Astrocyte of the spinal cord (primary cell): Measurements from ENCODE around the gene MSI2.

Experiments used
- DNase-seq: peaks from one replicate; pipeline ENCODE4 v3.0.0; 2011; ENCODE audit warnings: low read depth, low spot score
- H3K4me3 ChIP-seq: 2 replicates; pipeline ENCODE4 v1.5.1; 2011; ENCODE audit warnings: low read depth, mild to moderate bottlenecking, low read length, moderate library complexity
- in situ Hi-C: cut with HindIII; loops from 2 replicates; pipeline ENCODE4 v1.10.0; 2017; ENCODE audit warnings: low sequenced_read_pairs
- TF ChIP-seq, protein P1 (sequence below): IDR thresholded peaks from 2 replicates; pipeline ENCODE4 v1.5.1; 2012; ENCODE audit warnings: low read depth, mild to moderate bottlenecking, low read length, inconsistent platforms

MSI2 gene

DNA sequence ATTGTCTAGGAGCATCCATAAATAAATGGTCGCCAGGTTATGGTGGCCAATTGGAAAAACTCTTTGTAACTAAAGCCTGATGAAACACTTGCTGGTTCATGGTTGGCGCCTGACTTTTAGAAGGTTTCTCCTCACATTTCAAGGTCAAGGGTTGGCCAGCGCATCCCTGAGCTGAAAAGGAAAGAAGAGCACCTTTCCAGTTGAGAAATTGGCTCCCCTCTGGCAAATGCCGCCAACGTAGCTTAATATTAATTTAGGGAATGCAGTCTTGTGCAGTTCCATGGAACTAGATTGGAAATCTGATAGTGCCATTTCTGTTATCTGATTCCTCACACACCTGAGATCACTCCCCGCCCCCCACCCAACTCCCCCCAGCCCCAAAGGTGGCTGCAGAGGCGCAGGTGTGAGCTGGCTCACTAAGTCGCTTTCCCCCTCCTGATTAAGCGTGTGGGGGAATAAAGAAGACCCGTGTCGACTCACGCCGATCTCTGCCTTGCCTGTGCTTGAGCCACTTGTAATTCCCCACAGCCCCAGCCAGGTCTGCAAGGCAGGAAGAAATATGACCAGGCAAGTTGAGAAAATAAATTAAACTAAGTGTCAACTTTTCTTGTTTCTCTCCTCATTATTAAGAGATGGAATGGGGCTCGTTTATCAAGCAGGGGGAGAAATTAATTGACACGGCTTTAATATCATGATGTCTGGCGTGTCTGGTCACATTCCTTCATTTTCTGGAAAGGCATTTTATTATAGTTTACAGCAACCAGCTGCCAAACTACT lies 331.1 kb downstream of the MSI2 start:
- H3K4me3 ChIP-seq, result no peak overlapping the region
- TF ChIP-seq, protein P1, sequence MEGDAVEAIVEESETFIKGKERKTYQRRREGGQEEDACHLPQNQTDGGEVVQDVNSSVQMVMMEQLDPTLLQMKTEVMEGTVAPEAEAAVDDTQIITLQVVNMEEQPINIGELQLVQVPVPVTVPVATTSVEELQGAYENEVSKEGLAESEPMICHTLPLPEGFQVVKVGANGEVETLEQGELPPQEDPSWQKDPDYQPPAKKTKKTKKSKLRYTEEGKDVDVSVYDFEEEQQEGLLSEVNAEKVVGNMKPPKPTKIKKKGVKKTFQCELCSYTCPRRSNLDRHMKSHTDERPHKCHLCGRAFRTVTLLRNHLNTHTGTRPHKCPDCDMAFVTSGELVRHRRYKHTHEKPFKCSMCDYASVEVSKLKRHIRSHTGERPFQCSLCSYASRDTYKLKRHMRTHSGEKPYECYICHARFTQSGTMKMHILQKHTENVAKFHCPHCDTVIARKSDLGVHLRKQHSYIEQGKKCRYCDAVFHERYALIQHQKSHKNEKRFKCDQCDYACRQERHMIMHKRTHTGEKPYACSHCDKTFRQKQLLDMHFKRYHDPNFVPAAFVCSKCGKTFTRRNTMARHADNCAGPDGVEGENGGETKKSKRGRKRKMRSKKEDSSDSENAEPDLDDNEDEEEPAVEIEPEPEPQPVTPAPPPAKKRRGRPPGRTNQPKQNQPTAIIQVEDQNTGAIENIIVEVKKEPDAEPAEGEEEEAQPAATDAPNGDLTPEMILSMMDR, result no peak
- no peak for DNase-seq
- in situ Hi-C loops, result no loop called here

DNA sequence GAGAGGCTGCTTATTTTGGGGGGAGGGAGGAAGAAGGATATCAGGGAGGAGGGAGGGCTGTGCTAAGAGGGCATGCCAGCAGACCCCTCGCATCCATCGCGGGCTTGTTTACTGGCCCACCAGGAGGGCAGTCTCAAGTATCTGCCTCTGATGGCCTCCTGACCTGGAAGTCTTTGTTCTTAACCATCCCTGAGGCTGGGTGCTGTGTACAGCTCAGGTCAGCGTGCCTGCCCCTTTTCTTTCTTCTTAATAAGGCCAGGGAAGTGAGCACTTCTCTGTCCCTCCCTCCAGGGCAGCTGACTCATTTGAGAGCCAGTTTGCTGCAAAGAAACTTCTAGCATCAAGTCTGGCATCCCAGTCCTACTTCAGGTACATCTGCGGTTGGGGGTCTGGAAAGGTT lies 331.8 kb downstream of the MSI2 start:
- DNase-seq, result no peak
- H3K4me3 ChIP-seq, result no peak overlapping the region
- in situ Hi-C loops, result no loop called here
- TF ChIP-seq, protein P1, result no peak

DNA sequence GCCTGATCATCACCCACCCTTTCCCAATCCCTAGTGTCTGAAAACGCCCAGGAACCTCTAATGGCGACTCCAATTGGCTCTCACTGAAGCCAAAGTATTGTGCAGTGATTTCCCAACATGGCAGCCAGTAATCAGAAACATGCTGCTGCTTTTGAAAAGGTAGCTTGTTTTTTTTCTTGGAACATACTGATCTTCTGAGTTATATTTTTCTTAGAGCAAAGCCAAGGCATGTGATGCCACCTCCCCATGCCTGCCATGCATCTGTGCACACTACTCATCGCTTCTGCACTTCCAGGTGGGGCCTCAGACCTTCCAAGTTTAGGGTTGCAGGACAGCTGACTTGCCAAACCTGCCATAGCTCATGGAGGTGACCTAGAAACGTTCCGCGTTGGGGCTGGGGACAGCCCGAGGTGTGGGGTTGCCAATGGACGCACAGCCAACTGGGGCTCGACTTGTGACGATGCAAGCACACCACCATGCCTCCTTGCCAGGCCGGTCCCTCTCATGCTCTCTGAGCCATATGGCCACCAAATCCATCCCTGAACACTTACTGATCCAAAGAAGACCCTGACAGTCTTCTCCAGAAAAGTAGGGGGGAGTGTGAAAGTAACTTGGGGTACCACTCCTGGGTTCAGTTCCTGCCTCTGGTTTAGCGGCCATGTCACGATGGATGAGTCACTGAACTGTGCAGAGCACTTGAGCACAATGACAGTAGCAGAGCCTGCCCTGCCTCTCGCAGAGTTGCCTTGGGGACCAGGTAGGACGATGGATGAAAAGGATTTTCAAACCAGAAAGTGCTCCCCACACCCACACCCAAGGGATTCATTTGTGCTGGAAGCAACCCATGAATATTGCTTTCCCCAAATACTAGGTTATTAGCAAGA lies 333.1 kb downstream of the MSI2 start:
- no peak overlapping the region for H3K4me3 ChIP-seq
- no peak for DNase-seq
- in situ Hi-C loops, result no loop called here
- TF ChIP-seq, protein P1, result no peak

DNA sequence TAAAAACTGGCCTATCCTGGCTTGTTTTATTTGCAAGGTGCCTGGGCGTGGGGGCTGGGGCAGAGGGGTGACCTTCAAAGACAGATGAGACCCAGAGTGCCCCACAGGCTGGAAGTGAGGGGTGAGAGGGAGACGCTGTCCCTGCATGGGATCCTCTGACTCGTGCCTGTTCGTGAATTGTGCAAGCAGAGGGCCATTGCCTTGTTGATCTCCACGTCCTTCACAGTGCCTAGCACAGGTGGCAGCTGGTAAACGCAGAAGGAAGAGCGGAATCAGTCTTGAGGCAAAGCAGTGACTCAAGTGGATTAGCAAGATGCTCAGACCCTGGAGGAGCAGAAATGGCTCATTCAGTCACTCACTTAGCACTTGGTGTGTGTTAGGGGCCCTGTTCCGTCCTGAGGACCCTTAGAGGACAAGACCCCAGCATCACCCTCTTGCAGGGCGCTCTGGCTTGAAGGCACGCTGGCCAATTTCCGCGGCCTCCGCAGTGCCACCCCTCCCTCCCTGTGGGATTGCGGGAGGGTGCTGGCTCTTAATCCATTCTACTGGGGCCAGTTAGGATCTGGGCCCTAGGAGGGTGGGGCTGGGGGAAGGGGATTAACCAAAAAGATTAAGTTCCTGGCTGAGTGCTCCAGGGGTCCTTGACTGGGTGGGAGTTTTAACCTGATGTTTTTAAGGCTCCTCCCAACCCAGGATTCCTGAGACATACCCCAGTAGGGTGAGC lies 337.6 kb downstream of the MSI2 start:
- in situ Hi-C loops, result no loop called here
- DNase-seq, result no peak
- TF ChIP-seq, protein P1, result no peak
- H3K4me3 ChIP-seq, result no peak overlapping the region

DNA sequence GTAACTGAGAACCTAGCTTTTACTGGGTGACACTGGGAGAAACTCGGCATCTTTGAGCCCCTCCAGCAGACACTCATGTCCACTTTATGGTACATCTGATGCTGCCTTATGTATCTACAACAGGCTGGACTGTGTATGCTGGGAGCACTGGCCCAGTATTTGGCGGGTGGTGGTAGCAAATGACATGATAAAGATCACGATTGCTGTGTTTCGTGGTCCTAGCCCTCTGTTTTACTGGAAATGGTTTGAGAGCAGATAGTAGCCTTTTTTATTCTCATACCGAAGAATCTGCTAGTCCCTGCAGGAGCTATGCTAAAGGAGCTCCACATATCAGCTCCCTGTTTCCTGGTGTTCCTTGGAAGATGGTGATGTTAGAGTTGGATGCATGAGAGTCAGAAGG lies 338.4 kb downstream of the MSI2 start:
- DNase-seq, result no peak
- in situ Hi-C loops, result no loop called here
- H3K4me3 ChIP-seq, result no peak overlapping the region
- TF ChIP-seq, protein P1, result no peak

DNA sequence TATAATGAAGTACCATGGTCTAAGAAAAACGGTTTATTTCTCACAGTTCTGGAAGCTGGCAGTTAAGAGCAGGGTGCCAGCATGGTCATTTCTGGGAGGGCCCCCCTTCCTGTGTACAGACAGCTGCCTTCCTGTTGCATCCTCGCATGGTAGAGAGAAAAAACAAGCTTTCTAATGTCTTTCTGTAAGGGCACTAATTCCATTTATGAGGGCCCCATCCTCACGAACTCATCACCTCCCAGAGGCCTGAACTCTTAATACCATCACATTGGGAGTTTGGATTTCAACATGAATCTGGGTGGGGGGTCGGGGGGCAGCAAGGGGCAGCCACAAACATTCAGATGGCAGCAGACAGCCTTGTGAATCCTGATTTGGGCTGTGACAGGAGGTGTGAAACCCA lies 339.1 kb downstream of the MSI2 start:
- DNase-seq, result no peak
- in situ Hi-C loops, result no loop called here
- H3K4me3 ChIP-seq, result no peak overlapping the region
- TF ChIP-seq, protein P1, result no peak
